Liver (tissue), 9 donors: ENCODE measurements around the gene FRS2. TPM values are rescaled to one million over a fixed set of nuclear protein-coding genes. Genes with fewer than 3 reads are reported as not detected.

Source experiments
- DNase-seq: peaks from one replicate; pipeline ENCODE4 v3.0.0-alpha.2; 2017; ENCODE audit warnings: low spot score
- H3K27ac ChIP-seq, 2 donors: one replicate each; pipeline ENCODE4 v1.7.0; 2013; ENCODE audit warnings: inconsistent platforms in 2 of 2, low read length in 2 of 2, control low read depth in 1 of 2, low read depth in 1 of 2, mild to moderate bottlenecking in 1 of 2
- H3K27me3 ChIP-seq, 4 donors: one replicate each; pipeline versions ENCODE4 v1.6.1 to v1.7.0; 2013; ENCODE audit warnings: low read length in 3 of 4, inconsistent platforms in 1 of 4, mild to moderate bottlenecking in 1 of 4, moderate library complexity in 1 of 4; ENCODE audit not compliant: control insufficient read depth in 4 of 4, insufficient read depth in 4 of 4
- H3K36me3 ChIP-seq, 4 donors: one replicate each; pipeline versions ENCODE4 v1.6.1 to v1.7.0; 2013; ENCODE audit warnings: low read length in 3 of 4, mild to moderate bottlenecking in 3 of 4, low read depth in 1 of 4, moderate library complexity in 1 of 4; ENCODE audit not compliant: control insufficient read depth in 4 of 4, insufficient read depth in 3 of 4
- H3K4me1 ChIP-seq, 4 donors: one replicate each; pipeline versions ENCODE4 v1.6.1 to v1.7.0; 2013; ENCODE audit warnings: low read length in 3 of 4, mild to moderate bottlenecking in 3 of 4, moderate library complexity in 1 of 4; ENCODE audit not compliant: control insufficient read depth in 4 of 4, insufficient read depth in 4 of 4
- H3K4me3 ChIP-seq, 3 donors: one replicate each; pipeline versions ENCODE4 v1.6.1 to v1.7.0; 2013; ENCODE audit warnings: low read length in 3 of 3, control low read depth in 1 of 3, low read depth in 1 of 3, mild to moderate bottlenecking in 1 of 3
- H3K9ac ChIP-seq, 2 donors: one replicate each; pipeline ENCODE4 v1.7.0; 2013; ENCODE audit warnings: low read length in 2 of 2, mild to moderate bottlenecking in 2 of 2, moderate library complexity in 2 of 2, control low read depth in 1 of 2, low read depth in 1 of 2
- H3K9me3 ChIP-seq, 4 donors: one replicate each; pipeline versions ENCODE4 v1.6.1 to v1.7.0; 2013; ENCODE audit warnings: low read length in 3 of 4; ENCODE audit not compliant: control insufficient read depth in 4 of 4
- FOXA1 ChIP-seq: IDR thresholded peaks from 2 replicates; pipeline ENCODE4 v1.6.1; 2016; ENCODE audit warnings: antibody characterized with exemption
- FOXA2 ChIP-seq: IDR thresholded peaks from 2 replicates; pipeline ENCODE4 v1.6.1; 2016; ENCODE audit warnings: antibody characterized with exemption
- GABPA ChIP-seq, 2 donors: IDR thresholded peaks in 1 of 2; conservative IDR thresholded peaks in 1 of 2; 2 replicates each; pipeline ENCODE4 v1.6.1; 2016; ENCODE audit warnings: antibody characterized with exemption in 2 of 2, mild to moderate bottlenecking in 1 of 2, moderate library complexity in 1 of 2
- HNF4A ChIP-seq, 2 donors: conservative IDR thresholded peaks; 2 replicates each; pipeline ENCODE4 v1.6.1; 2016; ENCODE audit warnings: antibody characterized with exemption in 2 of 2, mild to moderate bottlenecking in 2 of 2
- JUND ChIP-seq, 2 donors: IDR thresholded peaks; 2 replicates each; pipeline ENCODE4 v1.6.1; 2016; ENCODE audit warnings: antibody characterized with exemption in 2 of 2
- MAX ChIP-seq: IDR thresholded peaks from 2 replicates; pipeline ENCODE4 v1.6.1; 2016; ENCODE audit warnings: antibody characterized with exemption
- NR2F2 ChIP-seq: IDR thresholded peaks from 2 replicates; pipeline ENCODE4 v1.6.1; 2016; ENCODE audit warnings: antibody characterized with exemption
- RAD21 ChIP-seq, 2 donors: IDR thresholded peaks; 2 replicates each; pipeline ENCODE4 v1.6.1; 2016; ENCODE audit warnings: antibody characterized with exemption in 2 of 2, mild to moderate bottlenecking in 2 of 2
- REST ChIP-seq: IDR thresholded peaks from 2 replicates; pipeline ENCODE4 v1.6.1; 2016; ENCODE audit warnings: antibody characterized with exemption, mild to moderate bottlenecking
- RXRA ChIP-seq, 2 donors: IDR thresholded peaks; 2 replicates each; pipeline ENCODE4 v1.6.1; 2017 to 2018; ENCODE audit warnings: antibody characterized with exemption in 2 of 2, mild to moderate bottlenecking in 1 of 2
- SP1 ChIP-seq: IDR thresholded peaks from 2 replicates; pipeline ENCODE4 v1.6.1; 2018; ENCODE audit warnings: antibody characterized with exemption, mild to moderate bottlenecking
- TAF1 ChIP-seq: conservative IDR thresholded peaks from 2 replicates; pipeline ENCODE4 v1.6.1; 2016; ENCODE audit warnings: antibody characterized with exemption, mild to moderate bottlenecking
- YY1 ChIP-seq: IDR thresholded peaks from 2 replicates; pipeline ENCODE4 v1.6.1; 2016; ENCODE audit warnings: antibody characterized with exemption, mild to moderate bottlenecking
- WGBS: extraction: QIAGEN DNeasy Blood & Tissue Kit; methylation state at CpG from one replicate; pipeline ENCODE4 v1.1.7; 2013; 5-methylcytosine and 5-hydroxymethylcytosine counted together
- polyA plus RNA-seq, 2 donors: library from polyadenylated mRNA; stranded (reverse) in 1 of 2; unstranded in 1 of 2; fragments of 200-250 nt in 1 of 2; fragments of >200 nt in 1 of 2; fragmentation: Nextera tagmentation in 1 of 2; extraction: Ambion mirVana in 1 of 2; gene quantifications; one replicate each; pipeline versions ENCODE4 v1.2.1 to v1.2.3, GENCODE V29; 2013 to 2015
- total RNA-seq, 2 donors: library from RNA; depleted of rRNA; stranded (reverse); fragments of >200 nt; gene quantifications; one replicate each; pipeline ENCODE4 v1.2.3, GENCODE V29; 2014
- TF ChIP-seq, protein P1 (sequence below): IDR thresholded peaks from 2 replicates; pipeline ENCODE4 v1.6.1; 2016; ENCODE audit warnings: antibody characterized with exemption
- TF ChIP-seq, protein P2 (sequence below): fragments of 150-350 bp; IDR thresholded peaks from 2 replicates; pipeline ENCODE4 v1.5.1; 2017; ENCODE audit warnings: improper control_type of control experiment, low read depth, low read length; ENCODE audit not compliant: missing input control
- TF ChIP-seq, protein P3 (sequence below): IDR thresholded peaks from 2 replicates; pipeline ENCODE4 v1.6.1; 2016; ENCODE audit warnings: antibody characterized with exemption
- donor health status: healthy.
- donor health status: healthy.
- donor health status: healthy.
- donor health status: healthy.
- donor health status: healthy.

Gene FRS2
- total and polyA plus RNA-seq, 4 donors = 7.0 to 24.0 (median 21.9) TPM

DNA sequence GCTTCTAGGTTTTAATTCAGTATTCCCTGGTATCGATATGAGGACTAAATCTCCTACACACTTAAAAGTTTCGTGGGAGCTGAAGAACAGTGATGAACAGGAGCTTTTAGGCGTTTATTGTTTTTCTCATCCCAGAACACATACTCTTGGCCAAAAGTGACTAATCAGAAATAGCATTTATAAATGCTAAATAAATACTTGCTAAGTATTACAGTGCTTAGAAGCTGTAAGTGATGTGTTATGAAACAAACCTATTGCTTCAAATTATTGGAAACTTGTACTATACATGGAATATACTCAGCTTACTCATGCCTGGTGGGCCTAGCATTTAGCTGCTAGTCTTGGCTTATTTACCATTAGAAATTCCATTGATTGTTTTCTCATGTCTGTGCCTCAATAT is 24.9 kb downstream of the FRS2 start:
- no peaks in the 10 kb centered on the region for H3K36me3 ChIP-seq
- H3K4me1 ChIP-seq = peaks cover 0 to 3% (median 0%) of the 10 kb centered on the region in 4 donors
- no peak overlapping the region for H3K4me3 ChIP-seq
- WGBS = 66% methylated on average over 3 of the region's 3 CpGs
- TF ChIP-seq NR2F2 = no peak
- TF ChIP-seq RAD21 (IDR thresholded peaks at IDR 0.05) = no peak
- no peak for TF ChIP-seq TAF1
- TF ChIP-seq MAX = no peak
- no peak for TF ChIP-seq HNF4A (conservative IDR thresholded peaks at IDR 0.05)
- TF ChIP-seq FOXA2 = no peak
- TF ChIP-seq JUND (IDR thresholded peaks at IDR 0.05) = no peak
- TF ChIP-seq, protein P1, sequence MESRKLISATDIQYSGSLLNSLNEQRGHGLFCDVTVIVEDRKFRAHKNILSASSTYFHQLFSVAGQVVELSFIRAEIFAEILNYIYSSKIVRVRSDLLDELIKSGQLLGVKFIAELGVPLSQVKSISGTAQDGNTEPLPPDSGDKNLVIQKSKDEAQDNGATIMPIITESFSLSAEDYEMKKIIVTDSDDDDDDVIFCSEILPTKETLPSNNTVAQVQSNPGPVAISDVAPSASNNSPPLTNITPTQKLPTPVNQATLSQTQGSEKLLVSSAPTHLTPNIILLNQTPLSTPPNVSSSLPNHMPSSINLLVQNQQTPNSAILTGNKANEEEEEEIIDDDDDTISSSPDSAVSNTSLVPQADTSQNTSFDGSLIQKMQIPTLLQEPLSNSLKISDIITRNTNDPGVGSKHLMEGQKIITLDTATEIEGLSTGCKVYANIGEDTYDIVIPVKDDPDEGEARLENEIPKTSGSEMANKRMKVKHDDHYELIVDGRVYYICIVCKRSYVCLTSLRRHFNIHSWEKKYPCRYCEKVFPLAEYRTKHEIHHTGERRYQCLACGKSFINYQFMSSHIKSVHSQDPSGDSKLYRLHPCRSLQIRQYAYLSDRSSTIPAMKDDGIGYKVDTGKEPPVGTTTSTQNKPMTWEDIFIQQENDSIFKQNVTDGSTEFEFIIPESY = no peak
- TF ChIP-seq, protein P2, sequence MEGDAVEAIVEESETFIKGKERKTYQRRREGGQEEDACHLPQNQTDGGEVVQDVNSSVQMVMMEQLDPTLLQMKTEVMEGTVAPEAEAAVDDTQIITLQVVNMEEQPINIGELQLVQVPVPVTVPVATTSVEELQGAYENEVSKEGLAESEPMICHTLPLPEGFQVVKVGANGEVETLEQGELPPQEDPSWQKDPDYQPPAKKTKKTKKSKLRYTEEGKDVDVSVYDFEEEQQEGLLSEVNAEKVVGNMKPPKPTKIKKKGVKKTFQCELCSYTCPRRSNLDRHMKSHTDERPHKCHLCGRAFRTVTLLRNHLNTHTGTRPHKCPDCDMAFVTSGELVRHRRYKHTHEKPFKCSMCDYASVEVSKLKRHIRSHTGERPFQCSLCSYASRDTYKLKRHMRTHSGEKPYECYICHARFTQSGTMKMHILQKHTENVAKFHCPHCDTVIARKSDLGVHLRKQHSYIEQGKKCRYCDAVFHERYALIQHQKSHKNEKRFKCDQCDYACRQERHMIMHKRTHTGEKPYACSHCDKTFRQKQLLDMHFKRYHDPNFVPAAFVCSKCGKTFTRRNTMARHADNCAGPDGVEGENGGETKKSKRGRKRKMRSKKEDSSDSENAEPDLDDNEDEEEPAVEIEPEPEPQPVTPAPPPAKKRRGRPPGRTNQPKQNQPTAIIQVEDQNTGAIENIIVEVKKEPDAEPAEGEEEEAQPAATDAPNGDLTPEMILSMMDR = no peak
- TF ChIP-seq RXRA (IDR thresholded peaks at IDR 0.05) = no peak
- no peak for TF ChIP-seq YY1
- TF ChIP-seq SP1 = no peak
- TF ChIP-seq, protein P3, sequence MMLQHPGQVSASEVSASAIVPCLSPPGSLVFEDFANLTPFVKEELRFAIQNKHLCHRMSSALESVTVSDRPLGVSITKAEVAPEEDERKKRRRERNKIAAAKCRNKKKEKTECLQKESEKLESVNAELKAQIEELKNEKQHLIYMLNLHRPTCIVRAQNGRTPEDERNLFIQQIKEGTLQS = no peak
- TF ChIP-seq GABPA (IDR thresholded peaks at IDR 0.05 in 1 of 2, conservative IDR thresholded peaks at IDR 0.05 in 1 of 2) = no peak
- H3K9me3 ChIP-seq = no peaks in the 10 kb centered on the region
- H3K9ac ChIP-seq = no peak overlapping the region
- no peak for DNase-seq
- no peaks in the 10 kb centered on the region for H3K27me3 ChIP-seq
- no peak overlapping the region for H3K27ac ChIP-seq

DNA sequence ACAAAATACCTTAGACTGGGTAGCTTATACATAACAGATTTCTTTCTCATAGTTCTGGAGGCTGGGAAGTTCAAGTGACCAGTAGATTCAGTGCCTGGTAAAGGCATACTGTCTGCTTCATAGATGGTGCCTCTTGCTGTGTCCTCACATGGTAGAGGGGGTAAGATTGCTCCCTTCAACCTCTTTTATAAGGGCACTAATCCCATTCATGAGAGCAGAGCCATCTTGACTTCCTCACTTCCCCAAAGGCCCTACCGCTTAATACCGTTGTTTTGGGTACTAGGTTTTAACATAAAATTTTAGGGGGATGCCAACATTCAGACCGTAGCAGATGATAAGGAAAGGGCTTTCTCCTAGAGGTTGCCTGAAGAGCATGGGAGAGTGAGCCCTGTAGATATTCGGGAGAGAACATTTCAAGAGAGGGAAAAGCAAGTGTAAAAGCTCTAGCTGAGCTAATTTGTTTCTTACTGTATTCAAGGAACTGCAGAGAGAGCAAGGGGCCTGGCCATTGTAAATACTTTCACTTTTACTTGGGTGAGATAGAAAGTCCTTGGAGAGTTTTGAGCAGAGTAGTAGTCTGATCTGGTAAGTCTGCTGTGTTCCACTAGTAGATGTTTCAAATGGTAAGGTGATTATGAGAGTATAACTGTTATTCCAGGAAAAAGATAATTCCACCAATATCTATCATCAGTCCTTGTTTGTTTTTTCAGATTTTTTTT is 27.3 kb downstream of the FRS2 start:
- Histone ChIP-seq H3K27ac (no peak overlapping the region), H3K36me3 (no peaks in the 10 kb centered on the region), H3K27me3 (no peaks in the 10 kb centered on the region), H3K4me3 (no peak overlapping the region), H3K9ac (no peak overlapping the region), H3K4me1 (no peaks in the 10 kb centered on the region), H3K9me3 (no peaks in the 10 kb centered on the region)
- no peak for DNase-seq
- 61% methylated on average over 4 of the region's 4 CpGs for whole genome bisulfite sequencing
- TF ChIP-seq YY1 = no peak
- no peak for TF ChIP-seq RAD21 (IDR thresholded peaks at IDR 0.05)
- TF ChIP-seq, protein P1 = no peak
- TF ChIP-seq JUND (IDR thresholded peaks at IDR 0.05) = no peak
- no peak for TF ChIP-seq MAX
- no peak for TF ChIP-seq REST
- TF ChIP-seq, protein P2 = no peak
- no peak for TF ChIP-seq FOXA1
